K562 (cell line): Measurements from ENCODE around the gene GUCY1A1.

Source experiments
- ATF4 ChIP-seq: fragments of 450-650 bp; formaldehyde crosslinking; IDR thresholded peaks from 2 replicates; pipeline ENCODE4 v1.4.0; 2022; ENCODE audit warnings: mild to moderate bottlenecking, moderate library complexity
- BMI1 ChIP-seq: fragments of 150-350 bp; IDR thresholded peaks from 2 replicates; pipeline ENCODE4 v1.6.1; 2014; ENCODE audit warnings: low read length
- GMEB1 ChIP-seq: fragments of 250-450 bp; sonication (Bioruptor Pico); IDR thresholded peaks from 2 replicates; pipeline ENCODE4 v1.4.0; 2020; ENCODE audit warnings: mild to moderate bottlenecking
- HDGF ChIP-seq: fragments of 450-650 bp; IDR thresholded peaks from 2 replicates; pipeline ENCODE4 v1.6.1; 2016
- KDM4B ChIP-seq, 2 experiments: fragments of 450-650 bp in 1 of 2; sonication (generic) in 1 of 2; IDR thresholded peaks; 2 replicates each; pipeline ENCODE4 v1.6.1; 2016 to 2017; ENCODE audit warnings: borderline replicate concordance in 2 of 2, antibody characterized with exemption in 1 of 2, low read depth in 1 of 2, mild to moderate bottlenecking in 1 of 2
- MXI1 ChIP-seq: IDR thresholded peaks from 2 replicates; pipeline ENCODE4 v1.6.1; 2011; ENCODE audit warnings: low read depth, mild to moderate bottlenecking, improper control_type of control experiment, low read length
- POLR2A ChIP-seq: fragments of 450-650 bp; conservative IDR thresholded peaks from 2 replicates; pipeline ENCODE4 v1.6.1; 2016
- TAF1 ChIP-seq: IDR thresholded peaks from 2 replicates; pipeline ENCODE4 v1.6.1; 2011; ENCODE audit warnings: mild to moderate bottlenecking, low read length, moderate library complexity; ENCODE audit not compliant: insufficient read depth, control insufficient read depth, severe bottlenecking; ENCODE audit errors: extremely low read depth
- TOE1 ChIP-seq, 2 experiments: fragments of 450-650 bp in 1 of 2; sonication (generic) in 1 of 2; formaldehyde crosslinking in 1 of 2; IDR thresholded peaks; 2 replicates each; pipeline versions ENCODE4 v1.7.1 to v1.8.0; 2016 to 2022; ENCODE audit warnings: borderline replicate concordance in 2 of 2, mild to moderate bottlenecking in 2 of 2, antibody characterized with exemption in 1 of 2, inconsistent platforms in 1 of 2, low read depth in 1 of 2, missing genetic modification reagents in 1 of 2, moderate library complexity in 1 of 2
- XRCC5 ChIP-seq: fragments of 200-400 bp; formaldehyde crosslinking; IDR thresholded peaks from 2 replicates; pipeline ENCODE4 v1.6.1; 2017; ENCODE audit warnings: low read depth, mild to moderate bottlenecking, low read length
- ZNF384 ChIP-seq: IDR thresholded peaks from 2 replicates; pipeline ENCODE4 v1.6.1; 2012; ENCODE audit warnings: low read depth, low read length, improper control_type of control experiment
- TF ChIP-seq, protein P1 (sequence below), 3 experiments: IDR thresholded peaks in 2 of 3; conservative IDR thresholded peaks in 1 of 3; 2 replicates each; pipeline ENCODE4 v1.5.1; 2011 to 2012; ENCODE audit warnings: low read length in 3 of 3, mild to moderate bottlenecking in 3 of 3, control low read depth in 2 of 3, improper control_type of control experiment in 1 of 3, inconsistent platforms in 1 of 3, low read depth in 1 of 3, mixed read lengths in 1 of 3, moderate library complexity in 1 of 3; ENCODE audit not compliant: insufficient read depth in 2 of 3

DNA sequence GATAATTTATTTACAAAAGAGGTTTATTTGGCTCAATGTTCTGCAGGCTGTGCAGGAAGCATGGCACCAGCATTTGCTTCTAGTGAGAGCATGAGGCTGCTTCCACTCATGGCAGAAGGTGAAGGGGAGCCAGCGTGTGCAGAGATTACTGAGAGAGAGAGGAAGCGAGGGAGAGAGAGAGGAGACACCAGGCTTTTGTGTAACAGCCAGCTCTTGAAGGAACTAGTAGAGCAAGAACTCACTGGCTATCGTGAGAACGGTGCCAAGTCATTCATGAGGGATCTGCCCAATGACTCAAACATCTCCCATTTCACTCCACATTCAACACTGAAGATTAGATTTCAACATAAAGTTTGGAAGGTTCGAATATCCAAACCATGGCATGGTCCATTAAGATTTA lies 12.7 kb downstream of the GUCY1A1 start:
- TF ChIP-seq XRCC5 (no peak), KDM4B (IDR thresholded peaks at IDR 0.05; ENCODE audit: borderline replicate concordance in 2 of 2, low read depth in 1 of 2) (no peak), ZNF384 (no peak), ATF4 (CRISPR knock-in tag) (no peak), BMI1 (no peak), MXI1 (no peak), GMEB1 (CRISPR knock-in tag) (no peak), POLR2A (no peak), TAF1 (no peak), TOE1 (IDR thresholded peaks at IDR 0.05; ENCODE audit: borderline replicate concordance) (no peak), TOE1 (CRISPR knock-in tag; IDR thresholded peaks at IDR 0.05; ENCODE audit: borderline replicate concordance, low read depth) (no peak), HDGF (no peak)
- TF ChIP-seq, protein P1, sequence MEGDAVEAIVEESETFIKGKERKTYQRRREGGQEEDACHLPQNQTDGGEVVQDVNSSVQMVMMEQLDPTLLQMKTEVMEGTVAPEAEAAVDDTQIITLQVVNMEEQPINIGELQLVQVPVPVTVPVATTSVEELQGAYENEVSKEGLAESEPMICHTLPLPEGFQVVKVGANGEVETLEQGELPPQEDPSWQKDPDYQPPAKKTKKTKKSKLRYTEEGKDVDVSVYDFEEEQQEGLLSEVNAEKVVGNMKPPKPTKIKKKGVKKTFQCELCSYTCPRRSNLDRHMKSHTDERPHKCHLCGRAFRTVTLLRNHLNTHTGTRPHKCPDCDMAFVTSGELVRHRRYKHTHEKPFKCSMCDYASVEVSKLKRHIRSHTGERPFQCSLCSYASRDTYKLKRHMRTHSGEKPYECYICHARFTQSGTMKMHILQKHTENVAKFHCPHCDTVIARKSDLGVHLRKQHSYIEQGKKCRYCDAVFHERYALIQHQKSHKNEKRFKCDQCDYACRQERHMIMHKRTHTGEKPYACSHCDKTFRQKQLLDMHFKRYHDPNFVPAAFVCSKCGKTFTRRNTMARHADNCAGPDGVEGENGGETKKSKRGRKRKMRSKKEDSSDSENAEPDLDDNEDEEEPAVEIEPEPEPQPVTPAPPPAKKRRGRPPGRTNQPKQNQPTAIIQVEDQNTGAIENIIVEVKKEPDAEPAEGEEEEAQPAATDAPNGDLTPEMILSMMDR (IDR thresholded peaks at IDR 0.05 in 2 of 3, conservative IDR thresholded peaks at IDR 0.05 in 1 of 3; ENCODE audit: insufficient read depth in 2 of 3, low read depth in 1 of 3, low read length in 3 of 3): no peak
